ENCODE results near the gene SRGAP3.

SRGAP3 gene

DNA sequence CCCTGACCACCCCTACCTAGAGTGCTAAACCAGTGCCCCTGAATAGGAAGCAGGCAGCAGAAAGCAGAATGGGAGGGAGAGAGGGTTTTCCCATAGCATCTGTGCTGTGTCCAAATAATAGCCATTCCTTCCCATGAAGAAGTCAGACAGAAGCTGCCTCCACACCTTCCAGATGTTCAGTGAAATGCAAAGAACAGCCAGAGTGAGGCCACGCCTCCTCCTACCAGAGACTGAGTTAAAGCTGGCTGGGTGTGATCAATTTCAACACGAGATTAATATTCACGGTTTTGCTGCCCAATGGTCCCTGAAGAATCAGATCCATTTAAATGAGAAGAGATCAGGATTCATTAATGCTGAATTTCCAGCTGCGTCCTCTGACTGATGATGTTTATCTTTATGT, 111.8 kb downstream of the SRGAP3 start (continued):
- no peak for TF ChIP-seq PATZ1 (CRISPR knock-in tag; IDR thresholded peaks at IDR 0.05; ENCODE audit: borderline replicate concordance)

DNA sequence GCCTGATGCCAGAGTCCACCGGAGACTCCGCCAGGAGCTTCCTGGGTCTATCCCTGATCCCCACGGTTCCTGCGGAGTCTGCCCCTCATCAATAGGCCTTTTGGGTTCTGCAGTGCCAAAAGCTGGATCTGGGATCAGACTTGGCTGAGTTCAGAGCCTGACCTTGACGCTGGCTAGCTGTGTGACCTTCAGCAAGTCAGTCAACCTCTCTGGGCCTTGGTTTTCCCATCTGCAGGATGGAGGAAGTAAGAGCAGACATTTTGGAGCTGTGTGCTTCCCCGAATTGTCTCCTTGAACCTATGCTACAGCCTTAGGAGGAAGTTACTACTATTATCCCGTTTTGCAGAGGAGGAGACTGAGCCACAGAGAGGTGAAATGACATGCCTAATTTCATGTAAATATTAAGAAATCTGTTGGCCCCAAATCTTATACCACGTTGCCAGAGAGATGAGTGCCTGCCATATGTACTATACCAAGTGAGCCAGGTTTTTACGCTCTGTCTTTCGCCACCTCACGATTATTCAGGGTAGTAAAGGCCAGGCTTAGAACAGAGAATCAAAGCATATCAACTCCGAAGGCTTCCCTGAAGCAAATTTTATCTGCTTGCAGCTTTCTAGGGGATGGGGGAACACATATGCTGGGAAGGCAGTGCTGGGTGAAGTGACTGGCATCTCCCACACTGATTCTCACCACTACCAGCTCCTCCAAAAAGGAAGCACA, 112.5 kb downstream of the SRGAP3 start:
- ATAC-seq = no peak
- TF ChIP-seq SNAI2 (CRISPR knock-in tag; IDR thresholded peaks at IDR 0.05) = no peak
- no peak for TF ChIP-seq ZNF70 (CRISPR knock-in tag; IDR thresholded peaks at IDR 0.05)
- TF ChIP-seq ZFP3 (CRISPR knock-in tag; IDR thresholded peaks at IDR 0.05) = no peak
- no peak for TF ChIP-seq TOX (CRISPR knock-in tag; IDR thresholded peaks at IDR 0.05; ENCODE audit: borderline replicate concordance)
- no peak for TF ChIP-seq ESRRG (CRISPR knock-in tag; IDR thresholded peaks at IDR 0.05)
- TF ChIP-seq POU6F1 (CRISPR knock-in tag; IDR thresholded peaks at IDR 0.05; ENCODE audit: borderline replicate concordance, low read depth) = no peak

DNA sequence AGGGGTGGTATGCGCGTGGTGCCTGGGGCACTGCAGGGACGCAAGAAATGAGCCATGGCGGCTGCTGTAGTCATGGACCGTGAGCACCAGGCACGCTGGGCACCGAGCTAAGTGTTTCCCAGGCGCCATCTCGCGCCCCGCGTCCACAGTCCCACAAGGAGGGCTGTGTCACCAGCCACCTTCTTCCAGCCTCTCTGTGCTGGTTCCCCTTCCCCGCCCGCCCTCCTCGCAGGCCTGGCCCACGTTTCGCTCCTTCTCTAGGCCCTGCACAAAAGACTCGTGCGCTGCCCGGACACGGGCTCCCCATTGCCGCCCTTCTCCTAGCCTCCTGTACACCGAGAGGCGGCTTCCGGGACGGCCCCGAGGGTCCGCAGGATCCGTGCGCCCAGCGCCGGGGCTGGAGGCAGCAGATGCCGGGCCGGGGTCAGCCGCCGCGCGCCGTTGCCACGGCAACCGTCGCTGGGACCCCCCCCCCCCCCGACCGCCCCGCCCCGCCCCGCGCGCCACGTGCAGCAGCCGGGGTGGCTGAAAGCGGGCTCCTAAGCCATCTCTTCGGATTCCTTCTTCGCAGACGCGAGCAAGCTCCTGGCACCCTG, 113.4 kb downstream of the SRGAP3 start:
- no peak for TF ChIP-seq GLIS3 (CRISPR knock-in tag; IDR thresholded peaks at IDR 0.05)
- no peak for ATAC-seq

DNA sequence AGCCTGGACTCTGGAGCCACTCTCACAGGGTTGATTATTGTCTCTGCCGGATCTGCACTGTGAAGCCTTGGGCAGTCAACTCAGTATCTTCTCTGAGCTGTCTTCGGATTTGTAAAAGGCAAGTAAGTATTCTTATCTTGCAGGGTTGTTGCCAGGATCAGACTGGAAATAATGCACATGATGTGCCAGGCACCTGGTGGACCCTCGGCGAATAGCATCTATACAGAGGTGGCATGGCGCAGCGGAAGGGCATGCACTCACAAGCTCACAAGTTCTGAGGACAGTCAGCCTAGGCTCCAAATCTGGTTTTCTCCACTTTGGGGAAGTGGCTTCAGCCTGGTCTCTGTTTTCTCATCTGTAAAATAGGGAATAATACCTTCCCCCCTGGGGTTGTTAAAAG, 113.9 kb downstream of the SRGAP3 start:
- no peak for ATAC-seq
- no peak for TF ChIP-seq SNAI2 (CRISPR knock-in tag; IDR thresholded peaks at IDR 0.05)
- no peak for TF ChIP-seq TSHZ2 (CRISPR knock-in tag; IDR thresholded peaks at IDR 0.05)
- no peak for TF ChIP-seq TOX (CRISPR knock-in tag; IDR thresholded peaks at IDR 0.05; ENCODE audit: borderline replicate concordance)
- TF ChIP-seq CSDC2 (CRISPR knock-in tag; IDR thresholded peaks at IDR 0.05) = no peak
- TF ChIP-seq PATZ1 (CRISPR knock-in tag; IDR thresholded peaks at IDR 0.05; ENCODE audit: borderline replicate concordance) = no peak
- TF ChIP-seq ZFP30 (CRISPR knock-in tag; IDR thresholded peaks at IDR 0.05) = no peak
- no peak for TF ChIP-seq ARNTL (CRISPR knock-in tag; IDR thresholded peaks at IDR 0.05; ENCODE audit: borderline replicate concordance, low read depth)
- TF ChIP-seq ZNF8 (CRISPR knock-in tag; IDR thresholded peaks at IDR 0.05) = no peak
- TF ChIP-seq ZC3H10 (CRISPR knock-in tag; IDR thresholded peaks at IDR 0.05) = no peak
- TF ChIP-seq ISL1 (CRISPR knock-in tag; IDR thresholded peaks at IDR 0.05) = no peak
- no peak for TF ChIP-seq ZFP3 (CRISPR knock-in tag; IDR thresholded peaks at IDR 0.05)
- TF ChIP-seq ESRRG (CRISPR knock-in tag; IDR thresholded peaks at IDR 0.05) = no peak
- no peak for TF ChIP-seq POU6F1 (CRISPR knock-in tag; IDR thresholded peaks at IDR 0.05; ENCODE audit: borderline replicate concordance, low read depth)
- TF ChIP-seq TCF4 (CRISPR knock-in tag; IDR thresholded peaks at IDR 0.05; ENCODE audit: borderline replicate concordance) = no peak
- TF ChIP-seq RARB (CRISPR knock-in tag; IDR thresholded peaks at IDR 0.05) = no peak
